Vagina (tissue), 2 donors: ENCODE measurements around the gene SCNN1G. TPM values are rescaled to one million over a fixed set of nuclear protein-coding genes. Genes with fewer than 3 reads are reported as not detected.

Experiments used
- DNase-seq, 2 donors: peaks; one replicate each; pipeline ENCODE4 v3.0.0-alpha.2; 2017; ENCODE audit errors: extremely low spot score in 2 of 2
- H3K27ac ChIP-seq: fragments of 200-600 bp; sonication (generic); one replicate; pipeline ENCODE4 v1.5.1; 2019
- H3K27me3 ChIP-seq: fragments of 200-600 bp; sonication (generic); one replicate; pipeline ENCODE4 v1.5.1; 2019
- H3K36me3 ChIP-seq, 2 donors: fragments of 200-600 bp; sonication (generic); one replicate each; pipeline ENCODE4 v1.5.1; 2017 to 2019
- H3K4me1 ChIP-seq: fragments of 200-600 bp; sonication (generic); one replicate; pipeline ENCODE4 v1.5.1; 2019
- H3K4me3 ChIP-seq, 2 donors: fragments of 200-600 bp; sonication (generic); 1 replicate in 1 of 2; 2 replicates in 1 of 2; pipeline ENCODE4 v1.5.1; 2016 to 2019
- H3K9me3 ChIP-seq: fragments of 200-600 bp; sonication (generic); one replicate; pipeline ENCODE4 v1.5.1; 2019
- POLR2A ChIP-seq, 2 donors: fragments of 450-650 bp; IDR thresholded peaks; one replicate each; pipeline ENCODE4 v1.6.1; 2017; ENCODE audit warnings: antibody characterized with exemption in 2 of 2, mild to moderate bottlenecking in 2 of 2, moderate library complexity in 2 of 2
- POLR2AphosphoS5 ChIP-seq, 2 donors: sonication (generic); formaldehyde crosslinking; IDR thresholded peaks; one replicate each; pipeline ENCODE4 v1.9.0; 2017; ENCODE audit warnings: antibody characterized with exemption in 2 of 2, mild to moderate bottlenecking in 2 of 2, low read depth in 1 of 2; ENCODE audit not compliant: insufficient read depth in 1 of 2
- intact Hi-C: fragments of 100-400 bp; cut with DNase I; formaldehyde crosslinking; loops from one replicate; pipeline ENCODE4 v1.15.1; 2023
- total RNA-seq: library from RNA; depleted of rRNA; stranded (reverse); fragments of >200 nt; gene quantifications from one replicate; pipeline ENCODE4 v1.2.3, GENCODE V29; 2016
- TF ChIP-seq, protein P1 (sequence below), 3 experiments: fragments of 450-650 bp in 2 of 3; fragments of 200-600 bp in 1 of 3; sonication (generic) in 1 of 3; IDR thresholded peaks; one replicate each; pipeline ENCODE4 v1.5.1; 2017 to 2019; ENCODE audit warnings: antibody characterized with exemption in 3 of 3, mild to moderate bottlenecking in 2 of 3, moderate library complexity in 2 of 3

The SCNN1G gene
- total RNA-seq, 1 donor from 2014 or later = 26.5 TPM

DNA sequence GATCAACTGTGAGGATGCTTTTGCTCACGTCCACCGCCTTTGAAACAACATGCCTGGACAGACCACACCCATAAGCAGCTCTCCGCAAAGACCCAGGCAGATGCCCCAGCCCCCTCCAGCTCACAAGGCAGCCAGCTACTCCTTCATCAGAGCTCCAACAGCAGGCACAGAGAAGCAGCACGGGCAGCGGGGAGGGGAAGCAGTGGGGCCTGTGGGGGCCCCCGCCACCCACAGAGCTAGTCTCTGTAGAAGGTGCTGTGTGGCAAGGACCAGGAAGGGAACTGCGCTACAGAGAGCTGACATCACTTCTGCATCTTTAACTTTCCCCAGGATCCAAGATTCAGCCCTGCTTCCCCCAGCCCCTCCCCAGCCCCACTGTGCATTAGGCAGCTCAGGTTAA lies 10.0 kb upstream of the SCNN1G start:
- intact Hi-C loops = no loop called here
- Histone ChIP-seq H3K27ac (no peak overlapping the region), H3K4me1 (no peaks in the 10 kb centered on the region), H3K36me3 (no peaks in the 10 kb centered on the region), H3K27me3 (no peaks in the 10 kb centered on the region), H3K9me3 (no peaks in the 10 kb centered on the region), H3K4me3 (no peak overlapping the region)
- no peak for TF ChIP-seq POLR2A (IDR thresholded peaks at IDR 0.05)
- TF ChIP-seq, protein P1, sequence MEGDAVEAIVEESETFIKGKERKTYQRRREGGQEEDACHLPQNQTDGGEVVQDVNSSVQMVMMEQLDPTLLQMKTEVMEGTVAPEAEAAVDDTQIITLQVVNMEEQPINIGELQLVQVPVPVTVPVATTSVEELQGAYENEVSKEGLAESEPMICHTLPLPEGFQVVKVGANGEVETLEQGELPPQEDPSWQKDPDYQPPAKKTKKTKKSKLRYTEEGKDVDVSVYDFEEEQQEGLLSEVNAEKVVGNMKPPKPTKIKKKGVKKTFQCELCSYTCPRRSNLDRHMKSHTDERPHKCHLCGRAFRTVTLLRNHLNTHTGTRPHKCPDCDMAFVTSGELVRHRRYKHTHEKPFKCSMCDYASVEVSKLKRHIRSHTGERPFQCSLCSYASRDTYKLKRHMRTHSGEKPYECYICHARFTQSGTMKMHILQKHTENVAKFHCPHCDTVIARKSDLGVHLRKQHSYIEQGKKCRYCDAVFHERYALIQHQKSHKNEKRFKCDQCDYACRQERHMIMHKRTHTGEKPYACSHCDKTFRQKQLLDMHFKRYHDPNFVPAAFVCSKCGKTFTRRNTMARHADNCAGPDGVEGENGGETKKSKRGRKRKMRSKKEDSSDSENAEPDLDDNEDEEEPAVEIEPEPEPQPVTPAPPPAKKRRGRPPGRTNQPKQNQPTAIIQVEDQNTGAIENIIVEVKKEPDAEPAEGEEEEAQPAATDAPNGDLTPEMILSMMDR (IDR thresholded peaks at IDR 0.05) = no peak
- TF ChIP-seq POLR2AphosphoS5 (IDR thresholded peaks at IDR 0.05; ENCODE audit: insufficient read depth in 1 of 2, low read depth in 1 of 2) = no peak
- no peak for DNase-seq

DNA sequence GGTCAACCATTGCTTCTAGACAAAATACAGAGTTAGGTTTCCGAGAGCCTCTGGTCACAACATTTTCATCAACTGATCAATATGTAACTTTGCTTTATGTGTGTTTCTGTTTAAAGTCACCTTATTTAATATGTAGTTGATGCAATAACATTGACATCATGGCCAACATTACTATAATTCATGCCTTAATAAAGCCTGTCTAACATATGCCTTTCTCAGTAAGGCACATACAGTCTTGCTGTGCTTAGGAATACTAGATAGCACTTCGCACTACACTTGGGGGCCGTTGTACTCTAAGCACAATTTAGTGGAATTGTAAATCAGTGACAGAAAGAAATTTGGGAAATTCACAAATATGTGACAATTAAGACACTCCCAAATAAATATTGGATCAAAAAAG lies 9.6 kb upstream of the SCNN1G start:
- Histone ChIP-seq H3K4me3 (no peak overlapping the region), H3K4me1 (no peaks in the 10 kb centered on the region), H3K27me3 (no peaks in the 10 kb centered on the region), H3K27ac (no peak overlapping the region), H3K9me3 (no peaks in the 10 kb centered on the region), H3K36me3 (no peaks in the 10 kb centered on the region)
- DNase-seq = no peak
- TF ChIP-seq POLR2AphosphoS5 (IDR thresholded peaks at IDR 0.05; ENCODE audit: insufficient read depth in 1 of 2, low read depth in 1 of 2) (no peak), POLR2A (IDR thresholded peaks at IDR 0.05) (no peak)
- TF ChIP-seq, protein P1 (IDR thresholded peaks at IDR 0.05) = no peak
- intact Hi-C loops = no loop called here

DNA sequence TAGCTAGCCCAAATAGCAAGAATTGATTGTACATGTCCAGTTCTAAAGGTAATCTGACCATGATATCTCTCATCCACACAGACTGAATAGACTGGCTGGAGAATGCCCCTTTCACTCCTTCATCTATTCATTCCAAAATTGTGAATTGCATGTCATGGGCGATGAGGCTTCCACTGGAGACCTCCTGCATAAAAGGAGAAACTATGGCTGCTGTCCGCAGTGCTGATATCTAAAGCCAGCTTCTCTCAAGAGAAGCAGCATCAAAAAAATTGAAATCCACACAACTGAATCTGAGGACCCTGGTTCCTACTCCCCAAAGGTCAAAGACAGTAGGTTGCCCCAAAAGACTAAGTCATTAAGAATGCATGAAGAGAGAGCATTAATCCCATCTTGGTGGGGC lies 7.9 kb upstream of the SCNN1G start:
- Histone ChIP-seq H3K36me3 (no peaks in the 10 kb centered on the region), H3K4me3 (no peak overlapping the region), H3K9me3 (no peaks in the 10 kb centered on the region), H3K27me3 (no peaks in the 10 kb centered on the region), H3K27ac (no peak overlapping the region), H3K4me1 (no peaks in the 10 kb centered on the region)
- intact Hi-C loops = no loop called here
- DNase-seq = no peak
- TF ChIP-seq POLR2AphosphoS5 (IDR thresholded peaks at IDR 0.05; ENCODE audit: insufficient read depth in 1 of 2, low read depth in 1 of 2) = no peak

DNA sequence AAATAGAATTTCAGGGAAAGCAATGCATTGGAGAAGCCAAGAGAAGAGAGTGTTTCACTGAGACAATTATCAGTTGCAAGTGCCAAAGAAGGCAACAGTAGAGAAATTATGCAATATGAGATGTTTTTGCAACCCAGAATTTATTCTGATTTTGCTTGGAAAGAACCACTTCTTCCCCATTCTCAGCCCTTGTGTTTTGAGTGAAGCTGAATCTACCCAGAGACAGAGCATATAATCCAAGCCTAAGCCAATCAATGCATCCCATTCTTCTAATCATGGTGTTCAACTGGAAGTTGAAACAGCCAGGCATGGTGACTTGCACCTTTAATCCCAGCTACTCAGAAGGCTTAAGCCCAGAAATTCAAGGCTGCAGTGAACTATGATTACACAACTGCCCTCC lies 6.9 kb upstream of the SCNN1G start:
- no peaks in the 10 kb centered on the region for H3K36me3 ChIP-seq
- H3K4me1 ChIP-seq = no peaks in the 10 kb centered on the region
- no peak for DNase-seq
- H3K27me3 ChIP-seq = no peaks in the 10 kb centered on the region
- intact Hi-C loops = no loop called here
- H3K27ac ChIP-seq = no peak overlapping the region
- no peaks in the 10 kb centered on the region for H3K9me3 ChIP-seq
- TF ChIP-seq, protein P1 (IDR thresholded peaks at IDR 0.05) = no peak
- no peak for TF ChIP-seq POLR2AphosphoS5 (IDR thresholded peaks at IDR 0.05; ENCODE audit: insufficient read depth in 1 of 2, low read depth in 1 of 2)
- TF ChIP-seq POLR2A (IDR thresholded peaks at IDR 0.05) = no peak
- H3K4me3 ChIP-seq = no peak overlapping the region

DNA sequence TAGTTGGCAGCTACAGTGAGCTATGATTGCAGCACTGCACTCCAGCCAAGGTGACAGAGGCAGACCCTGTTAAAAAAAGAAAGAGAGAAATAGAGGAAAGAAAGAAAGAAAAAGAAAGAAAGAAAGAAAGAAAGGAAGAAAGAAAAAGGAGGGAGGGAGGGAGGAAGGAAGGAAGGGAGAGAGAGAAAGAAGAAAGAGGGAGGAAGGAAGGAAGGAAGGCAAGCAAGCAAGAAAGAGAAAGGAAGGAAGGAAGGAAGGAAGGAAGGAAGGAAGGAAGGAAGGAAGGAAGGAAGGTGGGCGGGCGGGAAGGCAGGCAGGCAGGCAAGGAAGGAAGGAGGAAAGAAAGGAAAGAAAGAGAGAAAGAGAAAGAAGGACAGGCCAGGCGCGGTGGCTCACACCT lies 1.0 kb upstream of the SCNN1G start:
- TF ChIP-seq POLR2AphosphoS5 (IDR thresholded peaks at IDR 0.05; ENCODE audit: insufficient read depth in 1 of 2, low read depth in 1 of 2) (no peak), POLR2A (IDR thresholded peaks at IDR 0.05) (no peak)
- TF ChIP-seq, protein P1 (IDR thresholded peaks at IDR 0.05) = no peak
- no peak for DNase-seq
- intact Hi-C loops = loop anchor here (5.0 kb wide), 1 partner anchor 256 kb away; no protein-coding TSS in a partner anchor
- Histone ChIP-seq H3K27ac (no peak overlapping the region), H3K27me3 (peaks cover 8% of the 10 kb centered on the region), H3K36me3 (no peaks in the 10 kb centered on the region), H3K4me1 (peaks cover 24% of the 10 kb centered on the region), H3K9me3 (no peaks in the 10 kb centered on the region), H3K4me3 (no peak overlapping the region)
